Measurements from ENCODE around the gene BCR. TPM values are rescaled to one million over a fixed set of nuclear protein-coding genes. Genes with fewer than 3 reads are reported as not detected.

The BCR gene
- total RNA-seq, 1 donor from 2014 or later: 57.2 TPM

DNA sequence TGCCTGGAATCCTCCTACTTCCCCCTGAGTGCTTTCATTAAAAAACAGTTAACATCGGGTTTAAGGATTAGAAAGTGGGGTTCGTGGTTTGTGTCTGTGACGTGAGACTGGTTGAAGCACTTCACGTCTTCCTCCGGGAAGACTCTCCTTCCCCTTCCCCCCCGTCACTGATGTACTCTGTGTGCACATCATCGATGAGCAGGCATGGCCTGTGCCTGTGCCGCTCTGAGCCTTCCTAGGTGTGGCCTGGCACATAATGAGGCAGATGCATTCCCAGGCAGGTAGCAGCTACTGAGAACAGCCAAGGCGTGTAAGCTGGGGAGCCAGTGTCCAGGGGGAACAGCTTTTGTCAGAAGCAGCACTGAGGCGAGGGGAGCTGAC lies 93.8 kb downstream of the BCR start:
- no peak overlapping the region for H3K27ac ChIP-seq
- peaks cover 13% of the 10 kb centered on the region for H3K4me1 ChIP-seq
- no peaks in the 10 kb centered on the region for H3K27me3 ChIP-seq (ENCODE audit: low read depth)
- peaks cover 90% of the 10 kb centered on the region for H3K36me3 ChIP-seq
- TF ChIP-seq, protein P1, sequence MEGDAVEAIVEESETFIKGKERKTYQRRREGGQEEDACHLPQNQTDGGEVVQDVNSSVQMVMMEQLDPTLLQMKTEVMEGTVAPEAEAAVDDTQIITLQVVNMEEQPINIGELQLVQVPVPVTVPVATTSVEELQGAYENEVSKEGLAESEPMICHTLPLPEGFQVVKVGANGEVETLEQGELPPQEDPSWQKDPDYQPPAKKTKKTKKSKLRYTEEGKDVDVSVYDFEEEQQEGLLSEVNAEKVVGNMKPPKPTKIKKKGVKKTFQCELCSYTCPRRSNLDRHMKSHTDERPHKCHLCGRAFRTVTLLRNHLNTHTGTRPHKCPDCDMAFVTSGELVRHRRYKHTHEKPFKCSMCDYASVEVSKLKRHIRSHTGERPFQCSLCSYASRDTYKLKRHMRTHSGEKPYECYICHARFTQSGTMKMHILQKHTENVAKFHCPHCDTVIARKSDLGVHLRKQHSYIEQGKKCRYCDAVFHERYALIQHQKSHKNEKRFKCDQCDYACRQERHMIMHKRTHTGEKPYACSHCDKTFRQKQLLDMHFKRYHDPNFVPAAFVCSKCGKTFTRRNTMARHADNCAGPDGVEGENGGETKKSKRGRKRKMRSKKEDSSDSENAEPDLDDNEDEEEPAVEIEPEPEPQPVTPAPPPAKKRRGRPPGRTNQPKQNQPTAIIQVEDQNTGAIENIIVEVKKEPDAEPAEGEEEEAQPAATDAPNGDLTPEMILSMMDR (IDR thresholded peaks at IDR 0.05): no peak
- H3K9me3 ChIP-seq: no peaks in the 10 kb centered on the region
- H3K4me3 ChIP-seq: no peak overlapping the region
- intact Hi-C loops (cut with DNase I): no loop called here
- DNase-seq (no peak), ATAC-seq (no peak)

DNA sequence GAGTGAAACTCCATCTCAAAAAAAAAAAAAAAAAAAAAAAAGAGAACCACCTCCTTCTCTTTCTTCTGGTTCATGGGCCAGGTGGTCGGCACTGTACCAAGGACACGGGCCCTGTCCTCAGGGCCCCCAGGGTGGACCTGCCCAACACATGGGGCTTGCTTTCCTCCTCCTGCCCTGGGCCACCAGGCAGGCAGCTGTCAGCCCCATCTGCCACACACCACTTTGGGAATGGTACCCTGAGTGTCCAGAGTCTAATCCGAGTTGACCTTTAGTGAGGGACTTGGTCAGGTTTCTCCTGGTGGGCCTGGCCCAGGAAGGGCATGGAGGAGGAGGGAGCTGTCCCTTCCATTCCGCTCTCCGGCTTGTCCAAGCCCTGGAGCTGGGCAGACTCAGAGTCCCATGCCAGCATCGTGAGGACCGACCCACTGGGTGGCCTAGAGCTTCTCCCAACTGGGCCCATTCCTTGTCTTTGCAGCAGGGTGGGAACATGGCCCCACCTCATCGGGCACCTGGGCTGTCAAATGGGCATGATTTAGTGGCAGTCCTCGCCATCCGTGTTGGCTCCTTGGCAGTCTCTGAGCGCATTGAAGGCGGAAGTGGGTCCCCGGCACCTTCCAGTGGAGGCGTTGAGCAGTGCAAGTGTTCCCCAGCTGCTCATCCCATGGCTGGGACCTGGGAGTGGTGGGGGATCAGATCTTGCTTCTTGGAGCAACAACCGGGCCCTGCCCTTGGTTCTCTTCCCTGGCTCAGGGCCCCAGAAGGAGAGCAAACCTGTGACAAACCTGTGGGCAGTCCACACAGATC lies 94.8 kb downstream of the BCR start:
- no peak for DNase-seq
- peaks cover 21% of the 10 kb centered on the region for H3K4me1 ChIP-seq

DNA sequence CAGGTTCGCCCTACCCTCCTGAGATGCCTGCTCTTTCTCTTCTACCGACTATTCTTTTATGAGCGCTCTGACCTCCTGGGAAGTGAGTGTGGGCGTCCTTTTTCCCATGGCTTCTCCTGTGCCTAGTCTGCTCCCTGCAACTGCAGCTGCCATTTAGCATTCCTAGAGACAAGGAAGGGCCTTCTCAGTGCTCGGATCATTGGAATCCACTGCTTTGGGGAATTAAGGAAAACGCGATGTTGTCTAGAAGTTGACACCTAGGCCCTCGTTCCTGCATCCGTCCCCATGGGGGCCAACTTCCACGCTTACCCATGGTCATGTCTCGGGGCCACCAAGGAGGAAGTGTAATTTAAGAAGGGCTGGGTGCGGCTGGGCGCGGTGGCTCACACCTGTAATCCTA lies 95.4 kb downstream of the BCR start:
- no peak for DNase-seq
- intact Hi-C loops (cut with DNase I): no loop called here
- Histone ChIP-seq H3K9me3 (no peaks in the 10 kb centered on the region), H3K27ac (no peak overlapping the region), H3K27me3 (ENCODE audit: low read depth) (no peaks in the 10 kb centered on the region), H3K36me3 (peaks cover 82% of the 10 kb centered on the region), H3K4me3 (no peak overlapping the region), H3K4me1 (peaks cover 21% of the 10 kb centered on the region)
- ATAC-seq: no peak
- TF ChIP-seq, protein P1 (IDR thresholded peaks at IDR 0.05): no peak

More for the DNA sequence above, 94.8 kb downstream of the BCR start:
- intact Hi-C loops (cut with DNase I): no loop called here
- ATAC-seq: no peak
- no peak overlapping the region for H3K27ac ChIP-seq
- H3K36me3 ChIP-seq: peaks cover 82% of the 10 kb centered on the region
- no peaks in the 10 kb centered on the region for H3K27me3 ChIP-seq (ENCODE audit: low read depth)
- H3K9me3 ChIP-seq: no peaks in the 10 kb centered on the region
- no peak overlapping the region for H3K4me3 ChIP-seq
- TF ChIP-seq, protein P1 (IDR thresholded peaks at IDR 0.05): no peak

DNA sequence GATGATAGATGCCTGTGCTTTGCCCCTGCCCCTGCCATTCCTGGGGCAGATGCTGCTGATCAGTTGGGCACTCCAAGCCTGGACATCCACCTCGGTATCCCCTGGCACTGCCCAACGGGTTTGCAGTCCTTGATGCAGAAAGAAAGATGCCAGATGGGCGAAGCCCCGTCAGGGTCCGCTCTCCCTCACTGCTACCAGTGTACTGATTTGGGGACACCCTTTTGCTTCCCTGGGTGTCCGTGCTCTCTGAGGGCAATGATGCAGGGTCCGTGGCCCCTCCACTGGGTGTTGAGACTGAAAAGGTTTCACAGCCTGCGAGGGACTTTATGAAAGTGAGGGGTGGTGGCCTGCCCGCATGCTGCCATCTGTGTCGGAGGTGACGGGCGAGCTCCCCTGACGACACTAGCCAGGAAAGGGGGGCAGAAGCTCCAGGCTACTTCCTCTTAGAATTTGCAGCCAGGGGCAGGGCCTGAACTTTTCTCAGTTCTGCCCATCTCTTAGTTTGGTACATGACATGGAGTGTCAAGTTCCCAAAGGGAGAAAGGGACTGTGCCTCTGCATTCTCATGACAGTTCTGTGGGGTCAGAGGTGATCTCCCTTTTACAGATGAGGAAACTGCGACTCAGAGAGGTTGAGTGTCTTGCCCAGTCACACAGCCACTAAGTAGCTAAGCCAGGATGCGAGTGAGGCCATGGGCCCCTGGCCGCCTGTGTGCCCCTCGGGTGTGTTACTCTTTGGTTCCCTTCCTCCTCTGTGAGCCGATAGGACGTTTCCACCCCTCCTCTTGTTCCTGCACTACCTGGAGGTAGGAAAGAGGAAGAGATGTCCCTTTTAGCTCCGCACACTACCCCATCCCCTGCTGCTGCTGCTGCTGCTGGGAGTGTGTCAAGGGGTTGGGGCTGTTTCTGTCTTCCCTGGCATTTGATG lies 96.6 kb downstream of the BCR start:
- Histone ChIP-seq H3K27me3 (ENCODE audit: low read depth) (no peaks in the 10 kb centered on the region), H3K36me3 (peaks cover 76% of the 10 kb centered on the region), H3K9me3 (no peaks in the 10 kb centered on the region), H3K4me1 (peaks cover 33% of the 10 kb centered on the region), H3K4me3 (no peak overlapping the region), H3K27ac (no peak overlapping the region)
- intact Hi-C loops (cut with DNase I): no loop called here
- TF ChIP-seq, protein P1 (IDR thresholded peaks at IDR 0.05): no peak
- no peak for ATAC-seq
- DNase-seq: no peak

DNA sequence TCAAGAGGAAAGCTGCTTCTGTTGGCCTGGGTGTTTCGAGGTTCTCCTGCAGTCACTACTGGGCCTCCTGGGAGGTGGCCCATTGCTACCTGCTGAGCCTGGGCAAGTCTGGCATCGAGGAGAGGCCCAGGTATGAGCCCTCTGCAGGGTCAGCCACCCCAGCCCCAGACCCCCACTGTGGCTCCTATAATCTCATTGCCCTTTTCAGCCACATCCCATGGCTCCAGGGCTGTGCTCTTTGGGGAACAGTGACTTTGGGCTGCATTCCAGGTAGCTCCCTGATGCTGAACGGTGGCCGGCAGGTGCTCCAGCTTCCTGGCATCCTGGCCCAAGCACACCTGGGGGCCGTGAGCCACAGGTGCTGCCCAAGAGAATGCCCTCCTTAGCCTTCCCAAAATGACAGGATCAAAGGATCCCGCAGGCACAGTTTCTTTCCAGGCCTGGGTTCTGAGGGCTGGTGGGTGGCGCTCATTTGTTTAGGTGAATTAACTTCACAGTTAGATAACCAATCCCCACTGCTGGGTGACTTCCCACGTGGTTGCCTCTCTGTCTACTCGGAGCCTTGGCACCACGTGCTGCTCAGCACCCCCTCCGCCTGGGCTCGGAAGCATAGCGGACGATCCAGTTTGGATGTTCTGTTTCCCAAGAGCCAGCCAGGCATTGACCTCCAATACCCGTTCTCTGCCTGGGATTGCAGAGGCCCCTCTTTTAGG lies 97.4 kb downstream of the BCR start:
- H3K36me3 ChIP-seq: peaks cover 67% of the 10 kb centered on the region
- DNase-seq (no peak), ATAC-seq (no peak)
- intact Hi-C loops (cut with DNase I): no loop called here
- H3K4me3 ChIP-seq: no peak overlapping the region
- H3K27ac ChIP-seq: peak overlapping the region; percentile 78
- no peaks in the 10 kb centered on the region for H3K27me3 ChIP-seq (ENCODE audit: low read depth)
- TF ChIP-seq, protein P1 (IDR thresholded peaks at IDR 0.05): no peak
- H3K9me3 ChIP-seq: no peaks in the 10 kb centered on the region
- peaks cover 39% of the 10 kb centered on the region for H3K4me1 ChIP-seq
